Measurements from ENCODE around the gene RBM19.

The RBM19 gene

GRCh38 chr12:113776536-113776935 is 189.6 kb downstream of the RBM19 start:
- DNase-seq (ENCODE audit: low read depth, low spot score) = no peak

GRCh38 chr12:113774526-113774925 is 191.6 kb downstream of the RBM19 start:
- no peak for DNase-seq (ENCODE audit: low read depth, low spot score)

- no peak for DNase-seq (ENCODE audit: low read depth, low spot score)
These were observed 193.6 kb downstream of the RBM19 start for GRCh38 chr12:113772505-113773030.

GRCh38 chr12:113770389-113770865 is 195.7 kb downstream of the RBM19 start:
- no peak for DNase-seq (ENCODE audit: low read depth, low spot score)

GRCh38 chr12:113769305-113769704 is 196.8 kb downstream of the RBM19 start:
- DNase-seq (ENCODE audit: low read depth, low spot score) = no peak

GRCh38 chr12:113768850-113769249 is 197.3 kb downstream of the RBM19 start:
- DNase-seq (ENCODE audit: low read depth, low spot score) = no peak

GRCh38 chr12:113766879-113767878 is 198.9 kb downstream of the RBM19 start:
- DNase-seq (ENCODE audit: low read depth, low spot score) = peak; percentile 96
